ENCODE measurements around the gene TNS4. TPM values are rescaled to one million over a fixed set of nuclear protein-coding genes. Genes with fewer than 3 reads are reported as not detected.

The TNS4 gene
- polyA plus RNA-seq, 4 donors: 3.0 TPM; not detected in 3

- Histone ChIP-seq H3K4me1 (ENCODE audit: control insufficient read depth in 3 of 3, insufficient read depth in 2 of 3, low read depth in 1 of 3, low read length in 2 of 3) (no peaks in the 10 kb centered on the region), H3K27me3 (ENCODE audit: control insufficient read depth in 3 of 3, insufficient read depth in 3 of 3, low read length in 3 of 3) (peaks cover 0 to 21% (median 0%) of the 10 kb centered on the region in 3 donors), H3K36me3 (ENCODE audit: control insufficient read depth in 3 of 3, insufficient read depth in 2 of 3, low read depth in 1 of 3, low read length in 3 of 3) (no peaks in the 10 kb centered on the region), H3K4me3 (ENCODE audit: low read depth in 1 of 3, low read length in 3 of 3) (no peak overlapping the region), H3K27ac (ENCODE audit: low read depth in 1 of 3, low read length in 2 of 3) (peak overlapping the region in 1 of 3 donors; percentile 63), H3K9me3 (ENCODE audit: control insufficient read depth in 2 of 2, insufficient read depth in 1 of 2, low read depth in 1 of 2, low read length in 1 of 2) (no peaks in the 10 kb centered on the region)
- no peak for DNase-seq
- FAIRE-seq: no peak
- 85 to 96% (median 93%) methylated on average over 7 of the region's 7 CpGs for WGBS, 3 donors
These were observed 21.0 kb upstream of the TNS4 start for GRCh38 chr17:40522250-40522960.

DNA sequence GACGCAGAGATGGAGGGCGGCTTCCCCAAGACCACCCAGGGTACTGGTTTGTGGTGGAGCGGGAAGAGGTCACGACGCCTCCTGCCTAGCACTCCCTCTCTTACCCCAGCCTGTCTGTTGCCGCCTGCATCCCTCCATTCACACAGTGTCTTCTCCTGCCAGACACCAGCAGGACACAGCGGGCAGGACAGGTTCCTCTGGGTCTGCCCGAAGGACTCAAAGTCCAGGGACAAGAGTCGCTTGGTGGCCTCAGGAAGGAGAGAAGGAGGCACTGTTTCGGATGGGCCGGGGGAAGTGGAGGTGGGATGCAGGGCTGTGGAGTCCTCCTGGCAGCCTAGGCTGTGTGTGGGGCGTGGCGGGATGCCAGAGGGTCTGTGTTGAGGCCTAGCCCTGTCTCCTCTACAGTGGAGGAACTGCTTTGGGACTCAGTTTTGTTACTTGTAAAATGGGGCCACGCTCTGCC is 19.6 kb upstream of the TNS4 start:
- 86 to 94% (median 90%) methylated on average over 14 of the region's 14 CpGs for WGBS, 3 donors
- DNase-seq (no peak), FAIRE-seq (no peak)
- Histone ChIP-seq H3K36me3 (ENCODE audit: control insufficient read depth in 3 of 3, insufficient read depth in 2 of 3, low read depth in 1 of 3, low read length in 3 of 3) (no peaks in the 10 kb centered on the region), H3K4me3 (ENCODE audit: low read depth in 1 of 3, low read length in 3 of 3) (no peak overlapping the region), H3K4me1 (ENCODE audit: control insufficient read depth in 3 of 3, insufficient read depth in 2 of 3, low read depth in 1 of 3, low read length in 2 of 3) (peaks cover 3 to 6% (median 5%) of the 10 kb centered on the region in 3 donors), H3K9me3 (ENCODE audit: control insufficient read depth in 2 of 2, insufficient read depth in 1 of 2, low read depth in 1 of 2, low read length in 1 of 2) (no peaks in the 10 kb centered on the region), H3K27ac (ENCODE audit: low read depth in 1 of 3, low read length in 2 of 3) (peak overlapping the region in 1 of 3 donors; percentile 27), H3K27me3 (ENCODE audit: control insufficient read depth in 3 of 3, insufficient read depth in 3 of 3, low read length in 3 of 3) (peaks cover 0 to 13% (median 0%) of the 10 kb centered on the region in 3 donors)

GRCh38 chr17:40519089-40519775 is 17.8 kb upstream of the TNS4 start:
- no peaks in the 10 kb centered on the region for H3K36me3 ChIP-seq (ENCODE audit: control insufficient read depth in 3 of 3, insufficient read depth in 2 of 3, low read depth in 1 of 3, low read length in 3 of 3)
- FAIRE-seq: no peak
- H3K9me3 ChIP-seq (ENCODE audit: control insufficient read depth in 2 of 2, insufficient read depth in 1 of 2, low read depth in 1 of 2, low read length in 1 of 2): no peaks in the 10 kb centered on the region
- no peak overlapping the region for H3K27ac ChIP-seq (ENCODE audit: low read depth in 1 of 3, low read length in 2 of 3)
- 84 to 89% (median 88%) methylated on average over 5 of the region's 5 CpGs for WGBS, 3 donors
- peaks cover 3 to 6% (median 5%) of the 10 kb centered on the region in 3 donors for H3K4me1 ChIP-seq (ENCODE audit: control insufficient read depth in 3 of 3, insufficient read depth in 2 of 3, low read depth in 1 of 3, low read length in 2 of 3)
- H3K27me3 ChIP-seq (ENCODE audit: control insufficient read depth in 3 of 3, insufficient read depth in 3 of 3, low read length in 3 of 3): peaks cover 0 to 13% (median 0%) of the 10 kb centered on the region in 3 donors
- DNase-seq: no peak
- H3K4me3 ChIP-seq (ENCODE audit: low read depth in 1 of 3, low read length in 3 of 3): no peak overlapping the region

DNA sequence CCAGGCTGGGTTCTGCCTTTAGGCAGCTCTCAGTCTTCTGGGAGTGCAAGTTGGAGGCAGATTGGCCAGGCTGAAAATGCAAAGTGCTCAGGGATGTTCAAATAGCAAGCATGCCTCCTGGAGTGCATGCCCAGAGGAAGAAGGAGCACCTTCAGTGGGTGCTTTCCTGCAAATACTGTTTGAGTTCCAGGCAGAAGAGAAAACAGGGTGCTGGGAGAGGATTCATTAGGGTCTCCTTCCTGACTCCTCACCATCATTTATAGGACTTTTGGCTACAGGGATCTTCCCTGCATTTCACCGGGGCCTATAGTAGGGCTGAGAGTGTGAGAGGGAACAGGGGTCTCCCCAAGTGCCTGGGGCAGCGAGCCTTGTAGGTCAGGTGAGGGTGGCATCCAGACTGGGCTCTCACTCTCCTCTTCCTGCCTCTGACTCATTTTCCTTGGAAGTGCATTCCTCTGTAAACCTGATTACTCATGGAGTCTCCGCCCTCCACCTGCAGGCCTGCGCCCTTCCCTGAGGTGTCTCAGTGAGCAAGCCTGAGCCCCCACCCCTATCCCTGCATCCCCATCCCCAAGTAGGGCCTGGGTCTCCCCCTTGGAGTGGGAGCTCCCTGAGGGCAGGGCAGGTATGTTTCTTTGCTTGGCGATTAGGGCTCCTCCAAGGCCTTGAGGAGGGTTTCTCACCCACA is 17.1 kb upstream of the TNS4 start:
- no peaks in the 10 kb centered on the region for H3K36me3 ChIP-seq (ENCODE audit: control insufficient read depth in 3 of 3, insufficient read depth in 2 of 3, low read depth in 1 of 3, low read length in 3 of 3)
- 40 to 69% (median 65%) methylated on average over 5 of the region's 5 CpGs for WGBS, 3 donors
- DNase-seq (peak; percentile 40 to 78), FAIRE-seq (no peak)
- H3K9me3 ChIP-seq (ENCODE audit: control insufficient read depth in 2 of 2, insufficient read depth in 1 of 2, low read depth in 1 of 2, low read length in 1 of 2): no peaks in the 10 kb centered on the region
- no peak overlapping the region for H3K4me3 ChIP-seq (ENCODE audit: low read depth in 1 of 3, low read length in 3 of 3)
- peaks cover 3 to 6% (median 5%) of the 10 kb centered on the region in 3 donors for H3K4me1 ChIP-seq (ENCODE audit: control insufficient read depth in 3 of 3, insufficient read depth in 2 of 3, low read depth in 1 of 3, low read length in 2 of 3)
- H3K27me3 ChIP-seq (ENCODE audit: control insufficient read depth in 3 of 3, insufficient read depth in 3 of 3, low read length in 3 of 3): peaks cover 0 to 13% (median 0%) of the 10 kb centered on the region in 3 donors
- peak overlapping the region in 1 of 3 donors; percentile 53 for H3K27ac ChIP-seq (ENCODE audit: low read depth in 1 of 3, low read length in 2 of 3)

GRCh38 chr17:40517981-40518380 is 16.6 kb upstream of the TNS4 start:
- DNase-seq (no peak), FAIRE-seq (no peak)
- H3K9me3 ChIP-seq (ENCODE audit: control insufficient read depth in 2 of 2, insufficient read depth in 1 of 2, low read depth in 1 of 2, low read length in 1 of 2): no peaks in the 10 kb centered on the region
- H3K27ac ChIP-seq (ENCODE audit: low read depth in 1 of 3, low read length in 2 of 3): peak overlapping the region in 1 of 3 donors; percentile 53
- peaks cover 3 to 6% (median 5%) of the 10 kb centered on the region in 3 donors for H3K4me1 ChIP-seq (ENCODE audit: control insufficient read depth in 3 of 3, insufficient read depth in 2 of 3, low read depth in 1 of 3, low read length in 2 of 3)
- peaks cover 0 to 9% (median 0%) of the 10 kb centered on the region in 3 donors for H3K27me3 ChIP-seq (ENCODE audit: control insufficient read depth in 3 of 3, insufficient read depth in 3 of 3, low read length in 3 of 3)
- whole genome bisulfite sequencing, 3 donors: 86 to 96% (median 91%) methylated on average over 4 of the region's 4 CpGs
- H3K36me3 ChIP-seq (ENCODE audit: control insufficient read depth in 3 of 3, insufficient read depth in 2 of 3, low read depth in 1 of 3, low read length in 3 of 3): no peaks in the 10 kb centered on the region
- no peak overlapping the region for H3K4me3 ChIP-seq (ENCODE audit: low read depth in 1 of 3, low read length in 3 of 3)

DNA sequence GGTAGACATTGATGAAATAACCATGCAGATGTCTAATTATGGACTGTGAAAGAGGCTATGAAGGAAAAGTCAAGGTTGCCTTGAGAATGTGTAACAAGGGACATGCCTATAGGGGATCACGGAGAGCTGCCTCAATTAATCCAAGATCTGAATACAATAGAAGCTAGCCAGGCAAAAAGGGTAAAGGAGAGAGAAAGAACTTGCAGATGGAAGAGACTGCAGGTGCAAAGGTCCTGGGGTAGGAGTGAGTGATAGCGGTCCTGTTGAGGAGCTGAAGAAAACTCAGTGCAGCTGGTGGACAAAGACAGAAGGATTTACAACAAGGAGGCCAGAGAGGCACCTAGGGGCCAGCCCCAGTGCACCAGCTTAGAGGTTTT is 15.9 kb upstream of the TNS4 start:
- H3K4me1 ChIP-seq (ENCODE audit: control insufficient read depth in 3 of 3, insufficient read depth in 2 of 3, low read depth in 1 of 3, low read length in 2 of 3): peaks cover 3 to 6% (median 5%) of the 10 kb centered on the region in 3 donors
- WGBS, 3 donors: 75 to 82% (median 76%) methylated on average over 2 of the region's 2 CpGs
- DNase-seq: no peak

GRCh38 chr17:40516581-40517285 is 15.3 kb upstream of the TNS4 start:
- FAIRE-seq (no peak), DNase-seq (peak; percentile 46 to 75)
- Histone ChIP-seq H3K27ac (ENCODE audit: low read depth in 1 of 3, low read length in 2 of 3) (peak overlapping the region in 1 of 3 donors; percentile 64), H3K9me3 (ENCODE audit: control insufficient read depth in 2 of 2, insufficient read depth in 1 of 2, low read depth in 1 of 2, low read length in 1 of 2) (no peaks in the 10 kb centered on the region), H3K4me1 (ENCODE audit: control insufficient read depth in 3 of 3, insufficient read depth in 2 of 3, low read depth in 1 of 3, low read length in 2 of 3) (peaks cover 3 to 6% (median 5%) of the 10 kb centered on the region in 3 donors), H3K4me3 (ENCODE audit: low read depth in 1 of 3, low read length in 3 of 3) (no peak overlapping the region), H3K27me3 (ENCODE audit: control insufficient read depth in 3 of 3, insufficient read depth in 3 of 3, low read length in 3 of 3) (peaks cover 0 to 8% (median 0%) of the 10 kb centered on the region in 3 donors), H3K36me3 (ENCODE audit: control insufficient read depth in 3 of 3, insufficient read depth in 2 of 3, low read depth in 1 of 3, low read length in 3 of 3) (no peaks in the 10 kb centered on the region)
- 13 to 26% (median 13%) methylated on average over 3 of the region's 3 CpGs for WGBS, 3 donors

More for the DNA sequence above, 15.9 kb upstream of the TNS4 start:
- FAIRE-seq: no peak
- H3K27ac ChIP-seq (ENCODE audit: low read depth in 1 of 3, low read length in 2 of 3): peak overlapping the region in 1 of 3 donors; percentile 64
- H3K9me3 ChIP-seq (ENCODE audit: control insufficient read depth in 2 of 2, insufficient read depth in 1 of 2, low read depth in 1 of 2, low read length in 1 of 2): no peaks in the 10 kb centered on the region
- H3K27me3 ChIP-seq (ENCODE audit: control insufficient read depth in 3 of 3, insufficient read depth in 3 of 3, low read length in 3 of 3): peaks cover 0 to 9% (median 0%) of the 10 kb centered on the region in 3 donors
- H3K4me3 ChIP-seq (ENCODE audit: low read depth in 1 of 3, low read length in 3 of 3): no peak overlapping the region
- H3K36me3 ChIP-seq (ENCODE audit: control insufficient read depth in 3 of 3, insufficient read depth in 2 of 3, low read depth in 1 of 3, low read length in 3 of 3): no peaks in the 10 kb centered on the region
